H1 (cell line): ENCODE data around the gene PLCB1. TPM values are rescaled to one million over a fixed set of nuclear protein-coding genes. Genes with fewer than 3 reads are reported as not detected.

Experiments used
- CTCF ChIA-PET: fragments of 300-600 bp; sonication (Branson Sonifier 250); formaldehyde crosslinking; loops from one replicate; lab custom pipeline; 2021; ENCODE audit not compliant: partially characterized antibody; lab: Charles Lee
- POLR2A ChIA-PET: fragments of 300-600 bp; sonication (Branson Sonifier 250); formaldehyde crosslinking; loops from one replicate; lab custom pipeline; 2021; ENCODE audit warnings: inconsistent platforms; ENCODE audit not compliant: partially characterized antibody; lab: Charles Lee
- DNase-seq, 2 experiments: peaks; one replicate each; pipeline versions ENCODE4 v3.0.0 to v3.0.0-alpha.2; 2010 to 2022; ENCODE audit warnings: low spot score in 2 of 2, low read depth in 1 of 2, mixed read lengths in 1 of 2
- FAIRE-seq: peaks from 2 replicates; lab custom pipeline; 2011; peaks lifted over from hg19 to GRCh38; lab: Jason Lieb, UNC
- H2AFZ ChIP-seq: 2 replicates; pipeline ENCODE4 v1.8.1; 2012; ENCODE audit warnings: low read length, inconsistent platforms
- H2AK5ac ChIP-seq: 2 replicates; pipeline ENCODE4 v1.6.1; 2013; ENCODE audit warnings: low read depth, low read length
- H2BK120ac ChIP-seq: replicated peaks from 2 replicates; pipeline ENCODE3; 2013; ENCODE audit warnings: low read depth, low read length, inconsistent platforms
- H2BK12ac ChIP-seq: 2 replicates; pipeline ENCODE4 v1.6.1; 2013; ENCODE audit warnings: low read depth, low read length
- H2BK15ac ChIP-seq: 2 replicates; pipeline ENCODE4 v1.6.1; 2013; ENCODE audit warnings: low read length
- H2BK20ac ChIP-seq: 2 replicates; pipeline ENCODE4 v1.6.1; 2013; ENCODE audit warnings: low read length
- H2BK5ac ChIP-seq: 2 replicates; pipeline ENCODE4 v1.6.1; 2013; ENCODE audit warnings: low read depth, low read length
- H3K14ac ChIP-seq: 2 replicates; pipeline ENCODE4 v1.6.1; 2013; ENCODE audit warnings: inconsistent platforms; ENCODE audit not compliant: insufficient read length
- H3K18ac ChIP-seq: 2 replicates; pipeline ENCODE4 v1.6.1; 2013; ENCODE audit warnings: low read length; ENCODE audit errors: extremely low read depth
- H3K23ac ChIP-seq: 2 replicates; pipeline ENCODE4 v1.6.1; 2013; ENCODE audit warnings: inconsistent platforms; ENCODE audit not compliant: insufficient read length
- H3K23me2 ChIP-seq: 2 replicates; pipeline ENCODE4 v1.6.1; 2013; ENCODE audit warnings: low read depth, low read length
- H3K27ac ChIP-seq: 2 replicates; pipeline ENCODE4 v1.6.1; 2011; ENCODE audit warnings: low read depth, low read length, inconsistent platforms
- H3K27me3 ChIP-seq, 4 experiments: replicated peaks in 1 of 4; 1 replicate in 1 of 4; 2 replicates in 3 of 4; pipeline versions ENCODE4 v1.6.1 to v1.8.1; 2011 to 2013; ENCODE audit warnings: low read length in 3 of 4, mild to moderate bottlenecking in 3 of 4, inconsistent platforms in 2 of 4, mixed read lengths in 2 of 4, moderate library complexity in 1 of 4; ENCODE audit not compliant: control insufficient read depth in 3 of 4, insufficient read depth in 3 of 4; ENCODE audit errors: extremely low read depth in 1 of 4
- H3K36me3 ChIP-seq, 4 experiments: 2 replicates each; pipeline versions ENCODE4 v1.6.1 to v1.8.1; 2011 to 2013; ENCODE audit warnings: mild to moderate bottlenecking in 4 of 4, low read length in 3 of 4, moderate library complexity in 2 of 4, control low read depth in 1 of 4, inconsistent platforms in 1 of 4; ENCODE audit not compliant: insufficient read depth in 4 of 4, control insufficient read depth in 2 of 4
- H3K4ac ChIP-seq: replicated peaks from 2 replicates; pipeline ENCODE3; 2013; ENCODE audit warnings: low read length, low read depth, mixed read lengths, inconsistent platforms; ENCODE audit not compliant: insufficient read length
- H3K4me1 ChIP-seq, 4 experiments: replicated peaks in 1 of 4; 1 replicate in 1 of 4; 2 replicates in 3 of 4; pipeline versions ENCODE4 v1.6.1 to v1.8.1; 2011 to 2013; ENCODE audit warnings: low read length in 3 of 4, inconsistent platforms in 2 of 4, mixed read lengths in 1 of 4; ENCODE audit not compliant: insufficient read depth in 4 of 4, control insufficient read depth in 3 of 4
- H3K4me2 ChIP-seq, 2 experiments: 2 replicates each; pipeline versions ENCODE4 v1.6.1 to v1.8.1; 2011 to 2013; ENCODE audit warnings: low read depth in 2 of 2, low read length in 2 of 2, control low read depth in 1 of 2, inconsistent platforms in 1 of 2, mild to moderate bottlenecking in 1 of 2; ENCODE audit not compliant: insufficient read depth in 1 of 2
- H3K4me3 ChIP-seq, 4 experiments: fragments of 200-600, 300-600 bp in 1 of 4; sonication (generic), shearing (Covaris generic), sonication (Bioruptor Twin) in 1 of 4; 2 replicates each; pipeline versions ENCODE4 v1.5.1 to v1.8.1; 2011 to 2016; ENCODE audit warnings: low read length in 4 of 4, low read depth in 3 of 4, control low read depth in 2 of 4, inconsistent platforms in 2 of 4, mild to moderate bottlenecking in 2 of 4, mixed read lengths in 1 of 4, moderate library complexity in 1 of 4; ENCODE audit not compliant: insufficient read depth in 2 of 4; ENCODE audit errors: extremely low read depth in 1 of 4
- H3K56ac ChIP-seq: replicated peaks from 2 replicates; pipeline ENCODE3; 2013; ENCODE audit warnings: low read depth, mild to moderate bottlenecking, mixed read lengths, low read length, inconsistent platforms; ENCODE audit not compliant: insufficient read length
- H3K79me1 ChIP-seq: 2 replicates; pipeline ENCODE4 v1.6.1; 2013; ENCODE audit warnings: low read depth, low read length, control low read depth
- H3K79me2 ChIP-seq, 2 experiments: 2 replicates each; pipeline versions ENCODE4 v1.6.1 to v1.8.1; 2012 to 2013; ENCODE audit warnings: low read length in 2 of 2, mild to moderate bottlenecking in 2 of 2, inconsistent platforms in 1 of 2; ENCODE audit not compliant: insufficient read depth in 2 of 2, control insufficient read depth in 1 of 2
- H3K9ac ChIP-seq, 4 experiments: replicated peaks in 1 of 4; 1 replicate in 1 of 4; 2 replicates in 3 of 4; pipeline versions ENCODE4 v1.6.1 to v1.8.1; 2011 to 2013; ENCODE audit warnings: low read depth in 3 of 4, low read length in 3 of 4, control low read depth in 2 of 4, mild to moderate bottlenecking in 2 of 4, moderate library complexity in 2 of 4, inconsistent platforms in 1 of 4; ENCODE audit errors: extremely low read depth in 1 of 4
- H3K9me3 ChIP-seq, 2 experiments: 2 replicates each; pipeline versions ENCODE4 v1.6.1 to v1.8.1; 2012 to 2013; ENCODE audit warnings: mild to moderate bottlenecking in 2 of 2, moderate library complexity in 2 of 2, control low read depth in 1 of 2, inconsistent platforms in 1 of 2, low read depth in 1 of 2, low read length in 1 of 2, mixed read lengths in 1 of 2; ENCODE audit not compliant: insufficient read depth in 2 of 2
- H4K20me1 ChIP-seq, 2 experiments: replicated peaks in 1 of 2; 2 replicates each; pipeline versions ENCODE3 to v1.8.1; 2011 to 2013; ENCODE audit warnings: inconsistent platforms in 2 of 2, low read length in 2 of 2, mild to moderate bottlenecking in 1 of 2; ENCODE audit not compliant: insufficient read depth in 2 of 2, control insufficient read depth in 1 of 2
- H4K5ac ChIP-seq: 2 replicates; pipeline ENCODE4 v1.6.1; 2013; ENCODE audit warnings: low read length, low read depth, mixed read lengths, inconsistent platforms; ENCODE audit not compliant: insufficient read length
- H4K8ac ChIP-seq: 2 replicates; pipeline ENCODE4 v1.8.0; 2013; ENCODE audit warnings: mild to moderate bottlenecking, moderate library complexity, low read length, inconsistent platforms; ENCODE audit not compliant: insufficient read depth; ENCODE audit errors: extremely low read depth
- H4K91ac ChIP-seq: replicated peaks from 2 replicates; pipeline ENCODE3; 2013; ENCODE audit warnings: low read length, mixed read lengths, inconsistent platforms; ENCODE audit not compliant: insufficient read length
- CHD1 ChIP-seq: IDR thresholded peaks from 2 replicates; pipeline ENCODE4 v1.6.1; 2012; ENCODE audit warnings: low read depth, low read length, improper control_type of control experiment
- polyA plus RNA-seq, 7 experiments: library from polyadenylated mRNA; depleted of rRNA in 3 of 7; stranded (reverse) in 5 of 7; unstranded in 2 of 7; fragments of >200 nt in 5 of 7; fragments of 200-250 nt in 2 of 7; gene quantifications; 1 replicate in 5 of 7; 2 replicates in 1 of 7; 4 replicates in 1 of 7; pipeline versions ENCODE4 v1.2.1 to v1.2.3, GENCODE V29; 2011 to 2013; ENCODE audit warnings: missing spikeins in 2 of 7, mixed read lengths in 2 of 7
- total RNA-seq: library from RNA; stranded (reverse); fragmentation: NEBNext Ultra II Directional; extraction: Animal tissue kit (Norgen Biotek cat#: 25700); gene quantifications from 2 replicates; pipeline ENCODE4 v1.2.1, GENCODE V29; 2021

PLCB1 gene
- total and polyA plus RNA-seq, 2 of the 8 experiments (the other 6 are each of a cell fraction or from before 2014, with no cell fraction given) = 2.6 to 9.1 TPM

DNA sequence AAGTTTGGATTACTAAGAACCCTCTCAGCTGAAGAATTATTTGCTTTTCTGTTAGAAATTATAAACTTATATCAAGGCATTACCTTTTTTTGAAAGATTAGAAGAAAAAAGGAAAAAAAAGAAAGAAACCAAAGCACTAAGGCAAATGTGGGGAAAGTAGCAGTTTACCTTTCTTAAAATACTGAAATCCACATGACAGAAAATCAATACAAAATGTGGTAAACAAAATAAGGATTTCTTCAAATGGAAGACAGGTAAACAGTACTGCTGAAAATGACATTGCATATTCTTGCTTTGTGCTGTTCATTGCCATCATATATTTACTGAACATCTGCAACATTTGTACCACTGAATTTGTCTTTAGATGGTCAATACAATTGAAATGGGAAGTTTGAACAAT, 525.6 kb downstream of the PLCB1 start:
- H4K8ac ChIP-seq = no peak overlapping the region
- H4K91ac ChIP-seq = no peak overlapping the region
- H2BK20ac ChIP-seq = no peak overlapping the region
- H3K27ac ChIP-seq = no peak overlapping the region
- no peaks in the 10 kb centered on the region for H3K79me2 ChIP-seq
- no peak overlapping the region for H3K4me2 ChIP-seq
- H4K20me1 ChIP-seq = no peaks in the 10 kb centered on the region
- no peak overlapping the region for H2BK15ac ChIP-seq
- H3K14ac ChIP-seq = no peak overlapping the region
- H3K18ac ChIP-seq = no peak overlapping the region
- ChIA-PET CTCF (no interaction called here), POLR2A (no interaction called here)
- no peaks in the 10 kb centered on the region for H3K27me3 ChIP-seq
- no peak overlapping the region for H3K4ac ChIP-seq
- H2AFZ ChIP-seq = no peak overlapping the region
- no peak for DNase-seq
- TF ChIP-seq CHD1 = no peak
- H3K4me3 ChIP-seq = no peak overlapping the region
- no peaks in the 10 kb centered on the region for H3K4me1 ChIP-seq
- no peak overlapping the region for H4K5ac ChIP-seq
- H3K23ac ChIP-seq = no peak overlapping the region
- no peaks in the 10 kb centered on the region for H3K79me1 ChIP-seq
- no peak overlapping the region for H2BK5ac ChIP-seq
- no peak overlapping the region for H3K9ac ChIP-seq
- no peaks in the 10 kb centered on the region for H3K9me3 ChIP-seq
- no peak overlapping the region for H2BK12ac ChIP-seq
- no peak for FAIRE-seq
- H2BK120ac ChIP-seq = no peak overlapping the region
- H3K56ac ChIP-seq = no peak overlapping the region
- no peaks in the 10 kb centered on the region for H3K23me2 ChIP-seq
- no peak overlapping the region for H2AK5ac ChIP-seq
- no peaks in the 10 kb centered on the region for H3K36me3 ChIP-seq
